Stimulated activated CD4-positive, alpha-beta T cell treated with anti-CD3 and anti-CD28 coated beads, Interleukin-12 subunit alpha, Interleukin-12 subunit beta, amount 100 ng/mL, for 24 hours (primary cell): Measurements from ENCODE around the gene KMT5B.

Experiments
- DNase-seq, 2 experiments: peaks; one replicate each; pipeline ENCODE4 v3.0.0-alpha.2; 2020; ENCODE audit warnings: low read depth in 2 of 2

The KMT5B gene

GRCh38 chr11:68216171-68216938 is 3.3 kb upstream of the KMT5B start:
- DNase-seq, result no peak

GRCh38 chr11:68215524-68216170 is 2.6 kb upstream of the KMT5B start:
- no peak for DNase-seq

DNA sequence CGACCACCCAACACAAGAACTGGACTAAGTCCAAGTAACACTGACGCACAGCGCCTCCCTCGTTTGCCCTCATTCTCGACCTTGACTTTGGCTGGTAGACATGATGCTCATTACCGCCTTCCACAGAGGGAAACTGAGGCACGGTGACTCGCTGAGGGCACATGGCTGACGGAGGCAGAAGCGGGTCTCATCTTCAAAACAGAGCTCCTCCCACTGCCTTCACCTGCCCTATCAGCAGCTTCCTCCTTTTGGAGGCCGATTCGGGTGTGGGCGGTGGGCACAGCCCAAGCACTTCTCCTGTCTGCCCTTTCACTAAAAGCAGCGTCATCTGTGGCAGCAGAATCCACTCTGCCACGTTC is 2.0 kb upstream of the KMT5B start:
- DNase-seq, result peak in 1 of 2 experiments; percentile 21

- no peak for DNase-seq
Measured at GRCh38 chr11:68214173-68215086, 1.3 kb upstream of the KMT5B start.

- peak; percentile 64 to 69 for DNase-seq
Measured at GRCh38 chr11:68213555-68214172, 568 bp upstream of the KMT5B start.

- peak in 1 of 2 experiments; percentile 50 for DNase-seq
Measured at GRCh38 chr11:68212421-68213134, 518 bp downstream of the KMT5B start.

GRCh38 chr11:68211546-68211945 is 1.6 kb downstream of the KMT5B start:
- DNase-seq, result no peak

- no peak for DNase-seq
Measured at GRCh38 chr11:68206211-68206610, 6.9 kb downstream of the KMT5B start.

GRCh38 chr11:68204402-68204801 is 8.7 kb downstream of the KMT5B start:
- DNase-seq, result no peak

GRCh38 chr11:68202165-68202564 is 10.9 kb downstream of the KMT5B start:
- no peak for DNase-seq

DNA sequence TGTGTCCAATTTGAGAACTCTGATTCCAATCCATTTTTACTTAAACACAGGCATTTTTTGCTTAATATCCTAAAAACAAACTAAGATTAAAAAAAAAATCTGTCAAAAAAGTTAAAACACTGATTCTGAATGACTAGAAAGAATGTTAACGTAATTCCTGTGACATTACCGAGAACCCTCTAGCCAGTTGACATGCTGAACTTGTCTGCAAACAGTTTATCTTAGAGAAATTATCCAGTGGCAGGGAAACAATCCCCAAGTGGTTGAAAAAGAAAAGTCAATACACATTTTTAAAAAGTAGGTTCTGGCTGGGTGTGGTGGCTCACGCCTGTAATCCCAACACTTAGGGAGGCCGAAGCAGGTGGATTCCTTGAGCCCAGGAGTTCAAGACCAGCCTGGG is 11.6 kb downstream of the KMT5B start:
- DNase-seq, result no peak

DNA sequence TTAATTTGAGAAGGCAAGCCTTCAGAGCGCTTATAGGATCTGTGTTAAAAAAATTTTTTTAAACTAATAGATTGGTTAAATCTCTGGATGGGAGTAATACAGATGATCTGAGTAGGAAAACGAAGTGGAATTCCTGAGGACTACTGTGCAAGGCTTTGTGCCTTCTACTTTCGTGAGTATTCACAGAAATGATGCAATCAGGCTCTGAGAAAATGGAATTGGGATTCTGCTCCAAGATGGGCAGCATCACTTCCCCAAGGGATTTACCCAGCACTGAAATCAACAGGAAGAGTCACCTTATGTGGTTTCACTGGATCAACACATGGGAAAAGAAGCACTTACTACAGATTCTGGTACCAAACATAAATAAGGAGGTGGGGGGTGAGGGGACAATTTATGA is 12.5 kb downstream of the KMT5B start:
- DNase-seq, result no peak

GRCh38 chr11:68199295-68199987 is 13.7 kb downstream of the KMT5B start:
- DNase-seq, result no peak

GRCh38 chr11:68196219-68196618 is 16.9 kb downstream of the KMT5B start:
- no peak for DNase-seq

DNA sequence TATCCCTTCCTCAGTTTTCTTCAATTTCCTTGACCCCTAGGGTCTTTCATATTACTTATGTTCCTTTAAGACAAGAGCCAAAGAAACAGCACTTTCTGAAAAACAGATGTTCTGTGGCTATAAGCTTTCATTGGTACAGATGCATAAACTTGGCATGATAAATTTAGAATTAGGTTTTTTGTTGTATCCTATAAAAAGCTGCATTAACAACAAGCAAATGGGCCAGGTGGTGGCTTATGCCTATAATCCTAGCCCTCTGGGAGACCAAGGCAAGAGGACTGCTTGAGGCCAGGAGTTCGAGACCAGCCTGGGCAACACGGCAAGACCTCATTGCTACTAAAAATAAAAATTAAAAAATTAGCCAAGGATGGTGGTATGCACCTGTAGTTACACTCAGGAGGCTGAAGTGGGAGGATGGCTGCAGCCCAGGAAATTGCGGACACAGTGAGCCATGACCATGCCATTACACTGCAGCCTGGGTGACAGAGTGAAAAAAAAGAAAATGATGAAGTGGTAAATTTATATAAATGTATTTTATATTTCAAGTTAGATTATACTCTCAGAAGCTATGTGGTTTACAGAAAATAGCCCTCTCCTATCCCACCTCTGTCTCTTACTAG is 18.3 kb downstream of the KMT5B start:
- DNase-seq, result no peak

GRCh38 chr11:68193018-68193417 is 20.1 kb downstream of the KMT5B start:
- DNase-seq, result no peak

- DNase-seq, result no peak
Measured at GRCh38 chr11:68191661-68192579, 21.2 kb downstream of the KMT5B start.

GRCh38 chr11:68189888-68190287 is 23.2 kb downstream of the KMT5B start:
- no peak for DNase-seq

- DNase-seq, result no peak
Measured at GRCh38 chr11:68189082-68189481, 24.0 kb downstream of the KMT5B start.
